Motor neuron (in vitro differentiated cells): ENCODE measurements around the gene ST13. TPM values are rescaled to one million over a fixed set of nuclear protein-coding genes. Genes with fewer than 3 reads are reported as not detected.
"Not testable (repeated sequence)": the region's sequence is repeated elsewhere in the genome, so short reads cannot be mapped to it uniquely, and the experiment has no call there.

Source experiments
- ATAC-seq, 8 experiments: fragments of 200-7000 bp; cut with Tn5 transposase; replicated peaks in 6 of 8; 2 replicates each; pipeline ENCODE4 v1.8.0; 2021; ENCODE audit warnings: mild to moderate bottlenecking in 8 of 8, moderate library complexity in 8 of 8
- H3K27ac ChIP-seq, 2 donors: fragments of 250-450 bp; sonication (Bioruptor Pico); 2 replicates each; pipeline ENCODE4 v1.9.0; 2021; ENCODE audit warnings: antibody characterized with exemption in 2 of 2, mild to moderate bottlenecking in 2 of 2, moderate library complexity in 1 of 2
- H3K4me1 ChIP-seq, 2 donors: fragments of 250-450 bp; sonication (Bioruptor Pico); replicated peaks in 1 of 2; 2 replicates each; pipeline ENCODE4 v1.6.1; 2021; ENCODE audit warnings: antibody characterized with exemption in 2 of 2, mild to moderate bottlenecking in 2 of 2, moderate library complexity in 1 of 2
- H3K4me3 ChIP-seq, 5 donors: fragments of 250-450 bp; sonication (Bioruptor Pico); 2 replicates each; pipeline ENCODE4 v1.9.0; 2021; ENCODE audit warnings: antibody characterized with exemption in 5 of 5, mild to moderate bottlenecking in 5 of 5, moderate library complexity in 4 of 5
- WGBS, 10 experiments: fragments of 450-650 bp; shearing (Covaris generic); methylation state at CpG; one replicate each; pipeline ENCODE4 v1.0.0; 2022; 5-methylcytosine and 5-hydroxymethylcytosine counted together
- in situ Hi-C, 9 experiments: fragments of 400-800 bp; cut with MboI; loops; one replicate each; pipeline ENCODE4 v1.15.0; 2021; ENCODE audit warnings: low sequenced_read_pairs in 9 of 9, low pct_unique_long_range_greater_than_20kb in 2 of 9; ENCODE audit not compliant: unreplicated experiment in 9 of 9
- total RNA-seq, 8 experiments: library from RNA; unstranded; fragments of 300-600 nt; gene quantifications; 2 replicates each; pipeline versions ENCODE4 v1.2.3 to v1.2.4, GENCODE V29; 2022

ST13 gene
- total RNA-seq, 8 experiments from 2014 or later, result 195 to 321 (median 222) TPM

GRCh38 chr22:40867109-40867508, 10.7 kb upstream of the ST13 start:
- no peak overlapping the region for H3K27ac ChIP-seq
- ATAC-seq, result no peak
- no peaks in the 10 kb centered on the region for H3K4me1 ChIP-seq
- H3K4me3 ChIP-seq, result no peak overlapping the region
- 60 to 100% (median 100%) methylated on average over 1 to 2 of the region's 2 CpGs; no CpG with 5 or more reads in 1 of the 10 experiments for WGBS, 10 experiments
- in situ Hi-C loops, result loop anchor here in 1 of 9 experiments (25.0 kb wide), 1 partner anchor 105 kb away; no protein-coding TSS in a partner anchor

- 63 to 100% (median 100%) methylated on average over 1 to 2 of the region's 2 CpGs; no CpG with 5 or more reads in 1 of the 10 experiments for WGBS, 10 experiments
- in situ Hi-C loops, result loop anchor here in 1 of 9 experiments (25.0 kb wide), 1 partner anchor 100 kb away; no protein-coding TSS in a partner anchor
- ATAC-seq, result no peak
These were observed 6.1 kb upstream of the ST13 start for GRCh38 chr22:40862537-40862936.

GRCh38 chr22:40862013-40862412, 5.6 kb upstream of the ST13 start, which contains the start of gene DNAJB7:
Gene DNAJB7 (minus strand): TSS chr22:40862113. CDS start chr22:40861994, 119 bp downstream.
- no peak for ATAC-seq
- in situ Hi-C loops, result loop anchor here in 1 of 9 experiments (25.0 kb wide), 1 partner anchor 100 kb away; no protein-coding TSS in a partner anchor
- 83 to 100% (median 100%) methylated on average over 1 to 3 of the region's 3 CpGs; no CpG with 5 or more reads in 1 of the 10 experiments for WGBS, 10 experiments
- H3K4me3 ChIP-seq, result no peak within 1 kb of the TSS
- no peak within 1 kb of the TSS for H3K27ac ChIP-seq
- peaks cover 0 to 4% of the 10 kb centered on the region in 2 donors for H3K4me1 ChIP-seq

More at GRCh38 chr22:40862537-40862936, 6.1 kb upstream of the ST13 start:
- Histone ChIP-seq H3K4me3 (no peak overlapping the region), H3K27ac (no peak overlapping the region), H3K4me1 (peaks cover 0 to 4% of the 10 kb centered on the region in 2 donors)

- in situ Hi-C loops, result loop anchor here in 1 of 9 experiments (25.0 kb wide), 1 partner anchor 95 kb away; no protein-coding TSS in a partner anchor
- peak overlapping the region; percentile 100 for H3K27ac ChIP-seq
- WGBS, 10 experiments, result 0 to 27% (median 5%) methylated on average over 3 to 18 of the region's 18 CpGs
- ATAC-seq, result peak in 3 of 8 experiments; percentile 6 to 10 (median 8)
- peak overlapping the region; percentile 65 to 95 (median 88) for H3K4me3 ChIP-seq
- H3K4me1 ChIP-seq, result peaks cover 0 to 34% of the 10 kb centered on the region in 2 donors
These were observed 943 bp upstream of the ST13 start for GRCh38 chr22:40857309-40857855.

GRCh38 chr22:40855979-40856512, 393 bp downstream of the ST13 start:
- Histone ChIP-seq H3K27ac (peak overlapping the region; percentile 100), H3K4me1 (peaks cover 0 to 46% of the 10 kb centered on the region in 2 donors), H3K4me3 (peak overlapping the region; percentile 65 to 95 (median 88))
- peak; percentile 10 to 49 (median 40) for ATAC-seq
- in situ Hi-C loops, result loop anchor here in 1 of 9 experiments (25.0 kb wide), 1 partner anchor 94 kb away; no protein-coding TSS in a partner anchor
- 0% methylated on average over 1 to 10 of the region's 29 CpGs; no CpG with 5 or more reads in 2 of the 10 experiments for WGBS, 10 experiments

- ATAC-seq, result no peak
- Histone ChIP-seq H3K4me1 (peaks cover 0 to 47% of the 10 kb centered on the region in 2 donors), H3K4me3 (peak overlapping the region; percentile 65 to 95 (median 88)), H3K27ac (peak overlapping the region in 1 of 2 donors; percentile 100)
- 2 to 53% (median 16%) methylated on average over 3 to 20 of the region's 20 CpGs for WGBS, 10 experiments
- in situ Hi-C loops, result loop anchor here in 1 of 9 experiments (25.0 kb wide), 1 partner anchor 93 kb away; no protein-coding TSS in a partner anchor
These were observed 1.1 kb downstream of the ST13 start for GRCh38 chr22:40855071-40855978.

GRCh38 chr22:40853961-40854360, 2.5 kb downstream of the ST13 start:
- peaks cover 0 to 47% of the 10 kb centered on the region in 2 donors for H3K4me1 ChIP-seq
- in situ Hi-C loops, result loop anchor here in 1 of 9 experiments (25.0 kb wide), 1 partner anchor 92 kb away; no protein-coding TSS in a partner anchor
- 0 to 83% (median 46%) methylated on average over 1 to 3 of the region's 3 CpGs for WGBS, 10 experiments
- H3K4me3 ChIP-seq, result peak overlapping the region in 3 of 5 donors; percentile 65 to 95 (median 82)
- ATAC-seq, result no peak
- no peak overlapping the region for H3K27ac ChIP-seq

GRCh38 chr22:40853333-40853732, 3.1 kb downstream of the ST13 start:
- ATAC-seq, result no peak
- 17 to 100% (median 77%) methylated on average over 1 of the region's 1 CpG; no CpG with 5 or more reads in 1 of the 10 experiments for WGBS, 10 experiments
- Histone ChIP-seq H3K4me3 (peak overlapping the region in 1 of 5 donors; percentile 82), H3K27ac (no peak overlapping the region), H3K4me1 (peaks cover 0 to 47% of the 10 kb centered on the region in 2 donors)
- in situ Hi-C loops, result loop anchor here in 1 of 9 experiments (25.0 kb wide), 1 partner anchor 91 kb away; no protein-coding TSS in a partner anchor

- H3K4me1 ChIP-seq, H3K27ac ChIP-seq, H3K4me3 ChIP-seq, ATAC-seq: not testable (repeated sequence)
- WGBS, 10 experiments, result 76 to 100% (median 98%) methylated on average over 1 to 9 of the region's 11 CpGs; no CpG with 5 or more reads in 2 of the 10 experiments
- in situ Hi-C loops, result loop anchor here in 2 of 9 experiments (25.0 kb wide), 2 partner anchors 291 to 316 kb away; no protein-coding TSS in a partner anchor
These were observed 10.6 kb downstream of the ST13 start for GRCh38 chr22:40845816-40846215.

GRCh38 chr22:40844951-40845350, 11.5 kb downstream of the ST13 start:
- Histone ChIP-seq H3K27ac (no peak overlapping the region), H3K4me3 (no peak overlapping the region), H3K4me1 (no peaks in the 10 kb centered on the region)
- no peak for ATAC-seq
- 82 to 100% (median 100%) methylated on average over 2 to 3 of the region's 3 CpGs; no CpG with 5 or more reads in 1 of the 10 experiments for WGBS, 10 experiments
- in situ Hi-C loops, result loop anchor here in 2 of 9 experiments (25.0 kb wide), 2 partner anchors 292 to 317 kb away; no protein-coding TSS in a partner anchor

GRCh38 chr22:40838486-40838885, 18.0 kb downstream of the ST13 start:
- ATAC-seq, result no peak
- Histone ChIP-seq H3K4me3 (no peak overlapping the region), H3K4me1 (no peaks in the 10 kb centered on the region), H3K27ac (no peak overlapping the region)
- 83 to 100% (median 98%) methylated on average over 2 to 3 of the region's 3 CpGs for WGBS, 10 experiments
- in situ Hi-C loops, result loop anchor here in 2 of 9 experiments (25.0 kb wide), 2 partner anchors 299 to 324 kb away; no protein-coding TSS in a partner anchor

- 91 to 100% (median 97%) methylated on average over 2 to 3 of the region's 3 CpGs for WGBS, 10 experiments
- Histone ChIP-seq H3K27ac (no peak overlapping the region), H3K4me1 (no peaks in the 10 kb centered on the region), H3K4me3 (no peak overlapping the region)
- in situ Hi-C loops, result loop anchor here in 2 of 9 experiments (25.0 kb wide), 2 partner anchors 303 to 328 kb away; no protein-coding TSS in a partner anchor
- no peak for ATAC-seq
These were observed 21.8 kb downstream of the ST13 start for GRCh38 chr22:40834619-40835018.
